ENCODE data around the gene MSH6.

MSH6 gene

GRCh38 chr2:47767880-47768609 is 14.9 kb upstream of the MSH6 start:
- Mint-ChIP-seq H3K27ac (no peak overlapping the region), H3K4me3 (no peak overlapping the region), H3K27me3 (ENCODE audit: low read depth, poor library complexity) (peaks cover 10% of the 10 kb centered on the region), H3K36me3 (ENCODE audit: low read depth) (no peaks in the 10 kb centered on the region), H3K9me3 (peaks cover 9% of the 10 kb centered on the region), H3K4me1 (peaks cover 4% of the 10 kb centered on the region)
- TF ChIP-seq CTCF (IDR thresholded peaks at IDR 0.05) = peak; percentile 99
- DNase-seq = peak; percentile 86

DNA sequence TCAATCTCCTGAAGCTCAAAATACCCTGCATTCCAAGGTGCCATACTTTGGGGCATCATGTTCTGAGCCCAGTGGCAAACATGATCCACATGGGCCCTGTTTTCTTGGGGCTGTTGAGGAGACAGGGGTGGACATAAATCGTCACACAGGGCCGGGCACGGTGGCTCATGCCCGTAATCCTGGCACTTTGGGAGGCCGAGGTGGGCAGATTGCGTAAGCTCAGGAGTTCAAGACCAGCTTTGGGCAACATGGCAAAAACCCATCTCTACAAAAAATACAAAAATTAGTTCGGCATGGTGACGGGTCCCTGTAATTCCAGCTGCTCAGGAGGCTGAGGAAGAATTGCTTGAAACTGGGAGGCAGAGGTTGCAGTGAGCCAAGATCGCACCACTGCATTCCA is 13.6 kb upstream of the MSH6 start:
- no peak for TF ChIP-seq CTCF (IDR thresholded peaks at IDR 0.05)
- Mint-ChIP-seq H3K27ac (no peak overlapping the region), H3K4me3 (no peak overlapping the region), H3K9me3 (peaks cover 9% of the 10 kb centered on the region), H3K27me3 (ENCODE audit: low read depth, poor library complexity) (peaks cover 17% of the 10 kb centered on the region), H3K36me3 (ENCODE audit: low read depth) (no peaks in the 10 kb centered on the region), H3K4me1 (peaks cover 5% of the 10 kb centered on the region)
- DNase-seq = no peak

- H3K27ac Mint-ChIP-seq = no peak overlapping the region
These were observed 11.7 kb upstream of the MSH6 start for GRCh38 chr2:47771211-47771610.

GRCh38 chr2:47772343-47772742 is 10.6 kb upstream of the MSH6 start:
- Mint-ChIP-seq H3K27me3 (ENCODE audit: low read depth, poor library complexity) (peaks cover 14% of the 10 kb centered on the region), H3K27ac (no peak overlapping the region)
- no peak for DNase-seq

More at GRCh38 chr2:47771211-47771610, 11.7 kb upstream of the MSH6 start:
- Mint-ChIP-seq H3K36me3 (ENCODE audit: low read depth) (no peaks in the 10 kb centered on the region), H3K4me3 (no peak overlapping the region), H3K9me3 (peaks cover 9% of the 10 kb centered on the region), H3K27me3 (ENCODE audit: low read depth, poor library complexity) (peaks cover 14% of the 10 kb centered on the region), H3K4me1 (peaks cover 5% of the 10 kb centered on the region)
- no peak for TF ChIP-seq CTCF (IDR thresholded peaks at IDR 0.05)
- DNase-seq = no peak

GRCh38 chr2:47774567-47774966 is 8.4 kb upstream of the MSH6 start:
- H3K4me3 Mint-ChIP-seq = no peak overlapping the region
- no peak for TF ChIP-seq CTCF (IDR thresholded peaks at IDR 0.05)
- peaks cover 9% of the 10 kb centered on the region for H3K9me3 Mint-ChIP-seq
- no peak for DNase-seq
- H3K27me3 Mint-ChIP-seq (ENCODE audit: low read depth, poor library complexity) = peaks cover 14% of the 10 kb centered on the region
- no peak overlapping the region for H3K27ac Mint-ChIP-seq
- peaks cover 33% of the 10 kb centered on the region for H3K4me1 Mint-ChIP-seq
- H3K36me3 Mint-ChIP-seq (ENCODE audit: low read depth) = no peaks in the 10 kb centered on the region

More at GRCh38 chr2:47772343-47772742, 10.6 kb upstream of the MSH6 start:
- no peaks in the 10 kb centered on the region for H3K36me3 Mint-ChIP-seq (ENCODE audit: low read depth)
- peaks cover 9% of the 10 kb centered on the region for H3K9me3 Mint-ChIP-seq
- no peak for TF ChIP-seq CTCF (IDR thresholded peaks at IDR 0.05)
- H3K4me3 Mint-ChIP-seq = no peak overlapping the region
- H3K4me1 Mint-ChIP-seq = peaks cover 15% of the 10 kb centered on the region
